ENCODE measurements around the gene EXPH5. TPM values are rescaled to one million over a fixed set of nuclear protein-coding genes. Genes with fewer than 3 reads are reported as not detected.

Gene EXPH5
- total RNA-seq, 1 donor from 2014 or later, result 7.6 TPM

GRCh38 chr11:108569896-108570295 lies 23.7 kb downstream of the EXPH5 start:
- DNase-seq (ENCODE audit: low read depth) (no peak), FAIRE-seq (no peak)
- Histone ChIP-seq H3K36me3 (ENCODE audit: control insufficient read depth, insufficient read depth, low read length) (no peaks in the 10 kb centered on the region), H3K4me3 (ENCODE audit: low read depth, low read length) (no peak overlapping the region), H3K27me3 (ENCODE audit: control insufficient read depth, insufficient read depth, low read length) (no peaks in the 10 kb centered on the region)
- TF ChIP-seq, protein P1, sequence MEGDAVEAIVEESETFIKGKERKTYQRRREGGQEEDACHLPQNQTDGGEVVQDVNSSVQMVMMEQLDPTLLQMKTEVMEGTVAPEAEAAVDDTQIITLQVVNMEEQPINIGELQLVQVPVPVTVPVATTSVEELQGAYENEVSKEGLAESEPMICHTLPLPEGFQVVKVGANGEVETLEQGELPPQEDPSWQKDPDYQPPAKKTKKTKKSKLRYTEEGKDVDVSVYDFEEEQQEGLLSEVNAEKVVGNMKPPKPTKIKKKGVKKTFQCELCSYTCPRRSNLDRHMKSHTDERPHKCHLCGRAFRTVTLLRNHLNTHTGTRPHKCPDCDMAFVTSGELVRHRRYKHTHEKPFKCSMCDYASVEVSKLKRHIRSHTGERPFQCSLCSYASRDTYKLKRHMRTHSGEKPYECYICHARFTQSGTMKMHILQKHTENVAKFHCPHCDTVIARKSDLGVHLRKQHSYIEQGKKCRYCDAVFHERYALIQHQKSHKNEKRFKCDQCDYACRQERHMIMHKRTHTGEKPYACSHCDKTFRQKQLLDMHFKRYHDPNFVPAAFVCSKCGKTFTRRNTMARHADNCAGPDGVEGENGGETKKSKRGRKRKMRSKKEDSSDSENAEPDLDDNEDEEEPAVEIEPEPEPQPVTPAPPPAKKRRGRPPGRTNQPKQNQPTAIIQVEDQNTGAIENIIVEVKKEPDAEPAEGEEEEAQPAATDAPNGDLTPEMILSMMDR (IDR thresholded peaks at IDR 0.05; ENCODE audit: insufficient read depth, low read length, severe bottlenecking), result no peak

DNA sequence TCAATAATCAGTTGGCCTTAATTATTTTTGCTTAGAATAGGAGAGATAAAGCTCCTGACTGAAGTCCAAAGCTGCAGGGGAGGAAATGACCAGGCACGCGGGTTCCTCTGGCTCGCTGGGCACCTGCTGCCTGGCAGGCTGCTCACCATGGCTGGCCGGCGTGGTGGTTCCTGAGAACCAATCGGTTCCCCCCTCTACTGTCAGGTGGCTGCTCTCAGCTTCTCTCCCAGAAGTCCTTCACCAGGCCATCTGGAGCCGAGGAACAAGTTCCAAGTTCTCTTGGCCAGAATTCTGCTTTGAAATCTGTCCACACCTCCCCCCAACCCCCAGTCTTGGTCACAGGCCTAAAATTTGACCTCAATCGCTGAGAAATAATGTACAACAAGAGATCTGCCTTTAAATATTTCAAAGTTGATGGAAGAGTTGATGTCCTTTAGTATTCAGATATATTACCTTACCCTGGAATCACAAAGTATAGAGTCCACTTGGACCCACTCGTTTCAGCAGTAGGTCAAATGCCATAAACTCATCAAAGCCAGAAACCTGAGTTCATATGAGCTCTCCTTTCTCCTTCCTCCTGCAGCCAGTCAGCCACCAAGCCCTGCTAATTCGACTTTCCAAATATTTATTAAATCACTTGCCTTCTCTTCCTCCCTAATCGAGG lies 25.2 kb downstream of the EXPH5 start:
- H3K27me3 ChIP-seq (ENCODE audit: control insufficient read depth, insufficient read depth, low read length), result no peaks in the 10 kb centered on the region

DNA sequence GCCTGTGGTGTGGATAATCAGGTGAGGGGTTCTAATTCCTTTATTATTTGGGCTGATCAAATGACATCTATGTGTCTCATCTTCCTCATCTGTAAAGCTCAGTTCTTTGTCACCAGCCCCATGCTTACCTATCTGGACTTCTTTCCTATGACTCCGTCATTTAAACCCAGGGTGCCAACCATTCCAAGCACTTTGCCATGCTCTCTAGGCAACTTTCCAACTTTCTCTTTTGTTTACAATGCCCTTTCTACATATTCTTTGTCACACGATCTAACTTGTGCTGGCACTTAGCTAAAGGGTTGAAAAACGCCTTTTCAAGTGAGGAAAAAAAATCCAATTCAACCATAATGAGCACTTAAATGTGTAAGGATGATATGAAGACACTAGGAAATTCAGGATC lies 27.9 kb downstream of the EXPH5 start:
- FAIRE-seq (no peak), DNase-seq (ENCODE audit: low read depth) (no peak)
- peaks cover 2% of the 10 kb centered on the region for H3K36me3 ChIP-seq (ENCODE audit: control insufficient read depth, insufficient read depth, low read length)
- TF ChIP-seq, protein P1 (IDR thresholded peaks at IDR 0.05; ENCODE audit: insufficient read depth, low read length, severe bottlenecking), result no peak
- H3K27me3 ChIP-seq (ENCODE audit: control insufficient read depth, insufficient read depth, low read length), result no peaks in the 10 kb centered on the region
- no peak overlapping the region for H3K4me3 ChIP-seq (ENCODE audit: low read depth, low read length)

More for the DNA sequence above, 25.2 kb downstream of the EXPH5 start:
- DNase-seq (ENCODE audit: low read depth) (no peak), FAIRE-seq (no peak)
- H3K4me3 ChIP-seq (ENCODE audit: low read depth, low read length), result no peak overlapping the region
- TF ChIP-seq, protein P1 (IDR thresholded peaks at IDR 0.05; ENCODE audit: insufficient read depth, low read length, severe bottlenecking), result no peak
- no peaks in the 10 kb centered on the region for H3K36me3 ChIP-seq (ENCODE audit: control insufficient read depth, insufficient read depth, low read length)

- Histone ChIP-seq H3K36me3 (ENCODE audit: control insufficient read depth, insufficient read depth, low read length) (peaks cover 2% of the 10 kb centered on the region), H3K27me3 (ENCODE audit: control insufficient read depth, insufficient read depth, low read length) (no peaks in the 10 kb centered on the region), H3K4me3 (ENCODE audit: low read depth, low read length) (no peak overlapping the region)
- TF ChIP-seq, protein P1 (IDR thresholded peaks at IDR 0.05; ENCODE audit: insufficient read depth, low read length, severe bottlenecking), result no peak
- peak; percentile 34 for DNase-seq (ENCODE audit: low read depth)
- peak; percentile 52 for FAIRE-seq
Observed at GRCh38 chr11:108562746-108563581, 30.6 kb downstream of the EXPH5 start.

GRCh38 chr11:108561535-108561991 lies 32.0 kb downstream of the EXPH5 start:
- TF ChIP-seq, protein P1 (IDR thresholded peaks at IDR 0.05; ENCODE audit: insufficient read depth, low read length, severe bottlenecking), result no peak
- H3K4me3 ChIP-seq (ENCODE audit: low read depth, low read length), result no peak overlapping the region
- H3K27me3 ChIP-seq (ENCODE audit: control insufficient read depth, insufficient read depth, low read length), result no peaks in the 10 kb centered on the region
- H3K36me3 ChIP-seq (ENCODE audit: control insufficient read depth, insufficient read depth, low read length), result peaks cover 2% of the 10 kb centered on the region
- DNase-seq (ENCODE audit: low read depth) (no peak), FAIRE-seq (no peak)
